H4 (cell line): ENCODE measurements around the gene TBATA. TPM values are rescaled to one million over a fixed set of nuclear protein-coding genes. Genes with fewer than 3 reads are reported as not detected.

Source experiments
- DNase-seq: peaks from one replicate; pipeline ENCODE4 v3.0.0-alpha.2; 2015; ENCODE audit warnings: low spot score
- total RNA-seq: library from RNA; depleted of rRNA; stranded (reverse); fragments of >200 nt; shearing (Covaris generic); gene quantifications from 2 replicates; pipeline ENCODE4 v1.2.3, GENCODE V29; 2014

TBATA gene
- total RNA-seq, 1 experiment from 2014 or later: not detected

DNA sequence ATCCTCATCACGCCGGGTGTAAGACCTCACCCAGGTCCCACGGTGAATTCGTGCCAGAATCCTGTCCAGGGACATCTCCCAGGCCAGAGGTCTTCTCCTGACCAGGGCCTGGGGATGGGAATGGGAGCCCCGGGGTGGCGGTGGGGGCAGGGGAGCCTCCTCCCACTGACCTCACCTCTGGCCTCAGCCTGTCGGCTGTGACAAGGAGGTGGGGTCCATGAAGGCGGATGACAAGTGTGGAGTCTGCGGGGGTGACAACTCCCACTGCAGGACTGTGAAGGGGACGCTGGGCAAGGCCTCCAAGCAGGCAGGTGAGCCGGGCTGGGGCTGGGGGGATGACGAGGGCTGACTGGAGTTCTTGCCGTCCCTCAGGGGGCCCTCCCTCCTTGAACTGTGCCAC is 41.3 kb downstream of the TBATA start:
- no peak for DNase-seq

GRCh38 chr10:70743430-70743788 is 41.8 kb downstream of the TBATA start:
- no peak for DNase-seq

DNA sequence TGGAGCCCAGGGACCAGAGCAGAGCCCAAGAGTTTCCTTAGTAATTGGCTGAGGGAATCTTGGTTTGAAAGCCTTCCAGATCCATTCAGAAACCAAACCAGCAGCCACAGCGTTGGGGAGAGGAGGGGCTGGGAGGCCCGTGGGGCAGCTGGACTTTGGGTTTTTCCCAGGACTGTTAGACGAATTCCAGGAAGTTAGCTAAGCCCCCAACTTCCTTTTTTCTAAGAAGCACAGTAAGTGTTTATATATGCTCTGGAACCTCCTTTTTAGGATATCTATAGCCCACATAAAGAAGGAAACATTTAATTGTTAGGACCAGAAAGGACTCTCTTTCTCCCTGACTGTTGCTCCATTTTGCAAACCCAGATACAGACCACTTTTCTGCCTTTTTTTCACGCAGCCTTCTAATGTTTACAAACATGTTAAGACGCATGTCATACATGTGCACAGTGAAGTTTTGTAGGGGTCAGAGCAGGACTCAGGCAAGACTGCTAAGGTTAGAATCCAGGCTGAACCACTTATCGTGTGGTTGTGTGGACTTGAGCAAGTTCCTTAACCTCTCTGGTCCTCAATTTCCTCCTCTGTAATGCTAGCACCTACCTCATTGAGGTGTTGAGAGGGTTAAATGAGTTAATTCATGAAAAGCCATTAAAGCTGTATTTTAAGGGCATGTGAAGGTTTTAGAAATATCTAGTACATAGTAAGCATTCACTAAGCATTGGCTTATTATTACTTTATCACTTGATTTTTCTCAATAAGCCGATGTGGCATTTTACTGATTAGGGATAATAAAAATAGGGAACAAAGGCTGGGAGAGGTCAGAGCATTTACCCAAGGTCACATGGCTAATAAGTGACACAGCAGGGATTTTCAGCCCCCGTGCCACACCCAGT is 42.4 kb downstream of the TBATA start:
- peak; percentile 75 for DNase-seq

DNA sequence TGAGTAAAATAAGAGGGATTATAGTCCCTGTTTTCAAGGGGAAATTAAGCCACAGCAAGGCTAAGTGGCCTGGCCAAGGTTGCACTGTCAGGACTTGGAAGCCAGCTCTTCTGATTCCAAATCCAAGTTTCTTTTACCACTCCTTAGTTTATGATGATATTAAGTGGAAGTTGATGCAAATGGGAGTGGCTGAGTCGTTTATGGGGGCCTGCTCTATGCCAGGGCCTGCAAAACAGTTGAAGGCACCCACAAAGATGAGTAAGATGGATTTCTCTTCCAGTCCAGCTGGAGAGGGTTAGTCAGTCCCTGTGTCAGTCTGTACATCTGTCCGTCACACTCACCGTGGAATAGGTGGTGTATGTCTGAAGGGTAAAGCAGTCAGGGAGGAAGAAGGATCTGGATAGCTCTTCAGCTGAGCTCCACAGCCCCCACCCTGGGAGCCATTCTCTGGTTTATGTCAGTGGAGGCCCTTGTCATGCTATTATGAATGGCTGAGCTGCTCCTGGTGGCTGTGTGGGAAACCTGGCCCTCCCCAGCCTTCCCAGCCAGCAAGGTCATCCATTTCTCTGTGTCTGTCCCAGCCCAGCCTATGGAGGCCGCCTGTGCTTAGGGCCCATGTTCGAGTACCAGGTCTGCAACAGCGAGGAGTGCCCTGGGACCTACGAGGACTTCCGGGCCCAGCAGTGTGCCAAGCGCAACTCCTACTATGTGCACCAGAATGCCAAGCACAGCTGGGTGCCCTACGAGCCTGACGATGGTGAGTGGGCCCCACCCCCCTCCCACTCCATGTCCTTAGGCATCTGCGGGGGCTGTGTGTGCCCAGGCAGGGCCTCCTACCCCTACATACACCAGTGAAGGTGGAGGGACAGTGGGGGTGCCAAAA is 44.5 kb downstream of the TBATA start:
- no peak for DNase-seq

GRCh38 chr10:70738761-70739121 is 46.4 kb downstream of the TBATA start:
- DNase-seq: no peak

GRCh38 chr10:70738006-70738760 is 47.0 kb downstream of the TBATA start:
- DNase-seq: no peak

DNA sequence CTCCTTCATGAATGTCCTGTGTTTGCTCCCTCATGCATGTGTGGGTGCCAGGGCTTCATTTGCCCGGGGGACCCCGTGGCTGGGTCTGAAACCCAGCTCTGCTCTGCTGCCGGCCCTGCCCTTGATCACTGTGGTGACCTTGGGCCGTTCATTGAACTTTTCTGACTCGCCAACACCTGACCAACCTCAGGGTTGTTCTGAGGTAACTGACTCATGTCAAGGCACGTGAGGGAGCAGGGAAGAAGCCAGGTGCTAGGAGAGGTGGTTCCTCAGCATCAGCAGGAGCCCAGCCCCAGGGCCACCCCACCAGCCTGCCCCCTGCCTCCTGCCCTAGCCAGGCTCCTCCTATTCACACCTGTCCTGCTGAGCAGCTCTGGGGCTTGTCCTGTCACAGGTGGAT is 47.9 kb downstream of the TBATA start:
- DNase-seq: no peak

DNA sequence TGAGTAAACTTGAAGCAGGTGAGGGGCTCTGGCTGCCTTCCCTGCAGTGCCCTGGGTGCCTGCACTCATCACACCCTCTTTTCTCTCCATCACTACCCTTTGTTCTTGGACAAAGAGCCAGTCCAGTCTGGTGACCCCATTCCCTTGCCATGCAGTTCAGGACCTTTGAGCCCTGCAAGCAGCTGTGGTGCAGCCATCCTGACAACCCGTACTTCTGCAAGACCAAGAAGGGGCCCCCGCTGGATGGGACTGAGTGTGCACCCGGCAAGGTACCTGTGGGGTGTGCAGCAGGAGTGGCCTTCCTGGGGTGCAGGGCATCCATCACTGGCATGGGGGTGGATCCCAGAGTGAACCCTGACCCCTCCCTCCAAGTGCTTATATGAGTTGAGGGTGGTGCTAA is 48.7 kb downstream of the TBATA start:
- DNase-seq: no peak

- no peak for DNase-seq
Measured at GRCh38 chr10:70735161-70735560, 50.0 kb downstream of the TBATA start.

DNA sequence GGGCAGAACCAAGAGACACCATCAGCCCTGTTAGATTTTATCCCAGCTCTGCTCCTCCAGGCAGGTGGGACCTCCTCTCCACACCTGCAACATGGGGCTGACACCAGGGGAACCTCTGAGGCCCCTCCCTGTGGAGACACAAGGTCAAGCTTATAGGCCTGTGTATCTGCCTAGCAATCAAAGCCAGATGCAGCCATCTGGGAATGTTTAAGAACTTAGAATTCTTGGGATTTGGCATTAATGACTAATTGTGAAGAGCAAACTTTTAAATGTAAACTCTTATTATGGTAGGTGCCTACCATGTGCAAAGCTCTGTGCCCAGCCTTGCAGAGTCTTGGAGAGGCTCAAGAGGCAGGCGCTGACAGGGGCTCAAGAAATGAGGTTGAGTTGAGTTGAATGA is 52.1 kb downstream of the TBATA start:
- DNase-seq: no peak

GRCh38 chr10:70732569-70732968 is 52.6 kb downstream of the TBATA start:
- no peak for DNase-seq

- DNase-seq: no peak
Measured at GRCh38 chr10:70730955-70731354, 54.2 kb downstream of the TBATA start.

DNA sequence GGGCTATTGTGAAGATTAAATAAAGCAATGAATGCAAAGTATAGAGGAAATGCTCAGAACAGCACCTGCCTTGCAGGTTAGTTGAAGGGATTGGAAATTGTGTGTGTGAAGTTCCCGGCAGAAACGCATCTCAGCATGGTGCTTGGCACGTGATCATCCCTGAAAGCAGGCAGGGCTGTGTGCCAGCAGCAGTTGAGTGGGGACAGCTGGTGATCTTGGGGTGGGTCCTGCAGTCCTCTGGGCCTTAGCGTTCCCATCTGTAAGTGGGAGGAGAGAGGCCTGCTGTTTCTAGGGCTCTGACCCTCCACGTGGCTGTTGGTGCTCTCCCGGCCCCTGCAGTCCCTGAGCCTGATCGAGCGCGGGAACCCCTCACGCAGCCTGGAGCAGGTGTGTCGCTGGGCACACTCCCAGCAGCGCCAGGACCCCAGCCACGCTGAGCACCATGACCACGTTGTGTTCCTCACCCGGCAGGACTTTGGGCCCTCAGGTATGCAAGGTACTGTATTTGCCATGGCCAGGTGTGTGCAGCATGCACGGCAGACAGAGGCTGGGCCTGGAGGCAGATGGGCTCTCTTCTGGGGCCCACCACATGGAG is 55.3 kb downstream of the TBATA start:
- no peak for DNase-seq

DNA sequence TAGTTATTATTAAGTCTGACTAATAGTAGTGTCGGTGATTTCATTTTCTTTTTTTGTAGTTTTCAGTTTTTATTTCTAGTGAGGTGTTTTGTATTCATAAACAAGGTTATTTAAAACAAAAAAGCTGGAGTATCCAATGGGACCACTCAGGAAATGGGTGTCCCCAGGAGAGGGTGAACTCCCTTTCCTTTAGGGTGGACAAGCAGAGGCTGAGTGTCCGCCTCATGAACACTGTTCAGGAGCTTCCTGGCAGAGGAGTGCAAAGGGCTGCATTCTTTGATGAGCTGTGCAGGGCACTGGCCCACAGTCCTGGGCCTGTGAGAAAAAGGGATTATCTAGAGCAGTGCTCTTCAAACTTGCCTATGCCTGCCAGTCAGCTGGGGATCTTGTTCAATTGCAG is 56.8 kb downstream of the TBATA start:
- no peak for DNase-seq

DNA sequence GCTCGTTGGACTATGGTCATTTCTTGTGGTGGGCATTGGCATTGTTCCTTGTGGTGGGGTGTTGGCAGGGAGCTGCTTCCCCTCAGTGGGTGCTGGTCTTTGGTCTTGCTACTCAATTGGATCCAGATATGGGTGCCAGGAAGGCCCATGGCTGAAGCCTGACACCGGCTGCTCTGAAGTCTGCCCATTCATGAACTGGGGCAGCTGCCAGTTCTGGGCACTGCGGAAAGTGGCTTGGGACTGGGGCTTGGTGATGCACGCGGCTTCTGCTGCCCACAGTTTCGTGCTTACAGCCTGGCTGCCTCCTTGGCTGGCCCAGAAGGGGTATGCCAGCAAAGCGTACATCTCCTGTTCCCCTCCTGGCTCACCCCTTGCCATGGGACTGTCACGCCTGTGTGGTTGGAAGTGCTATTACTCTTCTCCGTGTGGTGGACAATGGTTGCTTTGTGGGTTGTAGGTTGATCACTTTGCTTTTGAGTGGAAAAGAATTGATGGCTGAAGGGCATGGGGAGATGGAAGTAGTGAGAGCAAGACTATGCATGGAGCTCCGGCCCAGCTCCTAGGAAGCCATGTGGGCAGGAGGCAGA is 58.2 kb downstream of the TBATA start:
- no peak for DNase-seq

GRCh38 chr10:70723771-70724170 is 61.4 kb downstream of the TBATA start:
- DNase-seq: no peak

- no peak for DNase-seq
Measured at GRCh38 chr10:70722820-70723424, 62.3 kb downstream of the TBATA start.
